Parathyroid adenoma (tissue), 2 donors: ENCODE measurements around the gene CASP8.
"Not testable (repeated sequence)": the region's sequence is repeated elsewhere in the genome, so short reads cannot be mapped to it uniquely, and the experiment has no call there.

Experiments
- H2AFZ ChIP-seq: fragments of 300-600 bp; sonication (generic); one replicate; pipeline ENCODE4 v1.7.0; 2017; ENCODE audit warnings: antibody characterized with exemption, mild to moderate bottlenecking
- H3K27ac ChIP-seq: fragments of 300-600 bp; sonication (generic); one replicate; pipeline ENCODE4 v1.7.0; 2017
- H3K27me3 ChIP-seq: fragments of 300-600 bp; sonication (generic); one replicate; pipeline ENCODE4 v1.7.0; 2017; ENCODE audit warnings: low read length; ENCODE audit not compliant: control insufficient read depth, insufficient read depth
- H3K36me3 ChIP-seq: fragments of 300-600 bp; sonication (generic); one replicate; pipeline ENCODE4 v1.7.0; 2017; ENCODE audit warnings: low read length; ENCODE audit not compliant: control insufficient read depth, insufficient read depth
- H3K4me1 ChIP-seq: fragments of 300-600 bp; sonication (generic); one replicate; pipeline ENCODE4 v1.7.0; 2017; ENCODE audit warnings: control low read depth
- H3K4me2 ChIP-seq: fragments of 300-600 bp; sonication (generic); one replicate; pipeline ENCODE4 v1.7.0; 2017; ENCODE audit warnings: low read length
- H3K4me3 ChIP-seq: fragments of 300-600 bp; sonication (generic); one replicate; pipeline ENCODE4 v1.7.0; 2017; ENCODE audit warnings: low read depth, low read length
- H3K79me2 ChIP-seq: fragments of 300-600 bp; sonication (generic); one replicate; pipeline ENCODE4 v1.7.0; 2017; ENCODE audit warnings: control low read depth
- H3K9ac ChIP-seq: fragments of 300-600 bp; sonication (generic); one replicate; pipeline ENCODE4 v1.7.0; 2017; ENCODE audit warnings: mild to moderate bottlenecking
- H3K9me3 ChIP-seq: fragments of 300-600 bp; sonication (generic); one replicate; pipeline ENCODE4 v1.7.0; 2017; ENCODE audit warnings: low read length; ENCODE audit not compliant: control insufficient read depth
- TF ChIP-seq, protein P1 (sequence below): fragments of 300-600 bp; sonication (generic); IDR thresholded peaks from one replicate; pipeline ENCODE4 v1.7.0; 2017; ENCODE audit warnings: antibody characterized with exemption, mild to moderate bottlenecking
- donor health status: primary hyperparathyroidism.

The CASP8 gene

DNA sequence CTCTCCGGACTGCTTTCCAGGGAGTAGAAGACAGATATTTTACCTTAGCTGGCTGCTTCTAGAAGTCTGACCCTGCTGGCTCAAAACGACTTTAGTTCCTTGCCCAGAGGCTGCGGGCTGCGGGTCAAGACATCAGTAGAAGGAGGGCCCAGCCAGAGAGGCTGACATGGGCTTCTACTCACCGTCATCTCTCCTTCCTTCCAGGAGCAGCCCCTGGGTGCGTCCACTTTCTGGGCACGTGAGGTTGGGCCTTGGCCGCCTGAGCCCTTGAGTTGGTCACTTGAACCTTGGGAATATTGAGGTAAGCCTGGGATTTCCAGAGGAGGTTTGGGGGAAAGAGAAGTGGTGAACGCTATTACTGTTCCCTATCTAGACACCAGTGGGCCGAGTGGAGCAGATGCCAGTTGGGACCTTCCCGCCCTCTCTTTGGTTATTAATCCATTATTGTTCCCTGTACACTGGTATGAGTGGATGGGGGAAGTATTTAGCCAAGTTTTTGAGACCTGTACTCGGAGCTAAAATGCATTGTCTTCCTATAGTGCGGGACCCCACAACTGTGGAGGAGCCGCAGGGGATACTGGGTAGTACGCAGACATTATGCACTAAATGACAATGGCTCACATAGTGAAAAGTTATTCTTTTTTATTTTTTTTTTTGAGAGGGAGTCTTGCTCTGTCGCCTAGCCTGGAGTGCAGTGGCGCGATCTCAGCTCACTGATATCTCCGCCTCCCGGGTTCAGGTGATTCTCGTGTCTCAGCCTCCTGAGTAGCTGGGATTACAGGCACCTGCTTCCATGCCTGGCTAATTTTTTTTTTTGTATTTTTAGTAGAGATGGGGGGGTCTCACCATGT, 26.3 kb upstream of the CASP8 start:
- Histone ChIP-seq H3K27ac (no peak overlapping the region), H3K9me3 (no peaks in the 10 kb centered on the region), H3K36me3 (no peaks in the 10 kb centered on the region), H3K4me2 (no peak overlapping the region), H2AFZ (peak overlapping the region; percentile 50), H3K27me3 (no peaks in the 10 kb centered on the region), H3K79me2 (no peaks in the 10 kb centered on the region), H3K4me1 (peaks cover 6% of the 10 kb centered on the region), H3K9ac (no peak overlapping the region), H3K4me3 (no peak overlapping the region)
- TF ChIP-seq, protein P1, sequence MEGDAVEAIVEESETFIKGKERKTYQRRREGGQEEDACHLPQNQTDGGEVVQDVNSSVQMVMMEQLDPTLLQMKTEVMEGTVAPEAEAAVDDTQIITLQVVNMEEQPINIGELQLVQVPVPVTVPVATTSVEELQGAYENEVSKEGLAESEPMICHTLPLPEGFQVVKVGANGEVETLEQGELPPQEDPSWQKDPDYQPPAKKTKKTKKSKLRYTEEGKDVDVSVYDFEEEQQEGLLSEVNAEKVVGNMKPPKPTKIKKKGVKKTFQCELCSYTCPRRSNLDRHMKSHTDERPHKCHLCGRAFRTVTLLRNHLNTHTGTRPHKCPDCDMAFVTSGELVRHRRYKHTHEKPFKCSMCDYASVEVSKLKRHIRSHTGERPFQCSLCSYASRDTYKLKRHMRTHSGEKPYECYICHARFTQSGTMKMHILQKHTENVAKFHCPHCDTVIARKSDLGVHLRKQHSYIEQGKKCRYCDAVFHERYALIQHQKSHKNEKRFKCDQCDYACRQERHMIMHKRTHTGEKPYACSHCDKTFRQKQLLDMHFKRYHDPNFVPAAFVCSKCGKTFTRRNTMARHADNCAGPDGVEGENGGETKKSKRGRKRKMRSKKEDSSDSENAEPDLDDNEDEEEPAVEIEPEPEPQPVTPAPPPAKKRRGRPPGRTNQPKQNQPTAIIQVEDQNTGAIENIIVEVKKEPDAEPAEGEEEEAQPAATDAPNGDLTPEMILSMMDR: no peak

GRCh38 chr2:201234663-201235135, 25.6 kb upstream of the CASP8 start:
- TF ChIP-seq, protein P1: no peak
- H3K4me3 ChIP-seq: no peak overlapping the region

DNA sequence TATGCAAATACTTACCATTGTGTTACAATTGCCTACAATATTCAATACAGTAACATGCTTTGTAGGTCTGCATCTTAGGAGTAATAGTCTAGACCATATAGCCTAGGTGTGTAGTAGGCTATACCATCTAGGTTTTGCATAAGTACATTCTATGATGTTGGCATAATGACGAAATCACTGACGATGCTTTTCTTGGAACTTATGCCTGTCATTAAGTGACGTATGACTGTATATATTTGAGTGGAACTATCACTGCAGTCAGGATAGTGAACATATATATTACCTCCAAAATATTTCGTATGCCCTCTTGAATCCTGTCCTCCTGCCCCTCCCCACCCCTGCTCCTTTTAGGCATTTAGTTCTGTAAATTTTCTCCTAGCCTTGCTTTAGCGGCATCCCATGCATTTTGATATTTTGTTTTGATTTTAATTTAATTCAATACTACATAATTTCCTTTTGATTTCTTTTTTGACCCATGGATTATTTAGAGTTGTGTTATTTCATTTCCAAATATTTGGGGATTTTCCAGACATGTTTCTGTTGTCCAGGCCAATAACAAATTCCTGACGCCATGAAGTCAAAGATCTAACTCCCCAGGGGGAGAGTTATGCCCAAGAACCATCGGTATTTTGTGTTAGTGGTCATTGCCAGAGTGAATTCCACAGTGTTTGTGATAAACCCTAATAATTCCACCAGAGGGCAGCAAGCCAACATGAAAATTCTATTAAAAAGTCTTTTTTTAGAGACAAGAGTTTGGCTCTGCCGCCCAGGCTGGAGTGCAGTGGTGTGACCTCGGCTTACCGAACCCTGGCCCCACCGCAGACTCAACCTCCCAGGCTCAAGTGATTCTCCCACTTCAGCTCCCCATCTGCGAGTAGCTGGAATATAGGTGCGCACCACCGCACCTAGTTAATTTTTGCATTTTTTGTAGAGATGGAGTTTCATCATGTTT, 24.2 kb upstream of the CASP8 start:
- TF ChIP-seq, protein P1: peak; percentile 71
- no peak overlapping the region for H3K4me2 ChIP-seq
- H3K36me3 ChIP-seq: no peaks in the 10 kb centered on the region
- H3K79me2 ChIP-seq: no peaks in the 10 kb centered on the region
- peaks cover 6% of the 10 kb centered on the region for H3K4me1 ChIP-seq
- no peak overlapping the region for H3K4me3 ChIP-seq
- H3K9me3 ChIP-seq: no peaks in the 10 kb centered on the region
- peak overlapping the region; percentile 63 for H2AFZ ChIP-seq
- H3K9ac ChIP-seq: no peak overlapping the region
- H3K27ac ChIP-seq: no peak overlapping the region
- no peaks in the 10 kb centered on the region for H3K27me3 ChIP-seq

More at GRCh38 chr2:201234663-201235135, 25.6 kb upstream of the CASP8 start:
- H3K27me3 ChIP-seq: no peaks in the 10 kb centered on the region
- no peaks in the 10 kb centered on the region for H3K36me3 ChIP-seq
- no peak overlapping the region for H3K9ac ChIP-seq
- H3K27ac ChIP-seq: no peak overlapping the region
- peaks cover 6% of the 10 kb centered on the region for H3K4me1 ChIP-seq
- H3K79me2 ChIP-seq: no peaks in the 10 kb centered on the region
- H3K4me2 ChIP-seq: no peak overlapping the region
- no peaks in the 10 kb centered on the region for H3K9me3 ChIP-seq
- H2AFZ ChIP-seq: no peak overlapping the region

DNA sequence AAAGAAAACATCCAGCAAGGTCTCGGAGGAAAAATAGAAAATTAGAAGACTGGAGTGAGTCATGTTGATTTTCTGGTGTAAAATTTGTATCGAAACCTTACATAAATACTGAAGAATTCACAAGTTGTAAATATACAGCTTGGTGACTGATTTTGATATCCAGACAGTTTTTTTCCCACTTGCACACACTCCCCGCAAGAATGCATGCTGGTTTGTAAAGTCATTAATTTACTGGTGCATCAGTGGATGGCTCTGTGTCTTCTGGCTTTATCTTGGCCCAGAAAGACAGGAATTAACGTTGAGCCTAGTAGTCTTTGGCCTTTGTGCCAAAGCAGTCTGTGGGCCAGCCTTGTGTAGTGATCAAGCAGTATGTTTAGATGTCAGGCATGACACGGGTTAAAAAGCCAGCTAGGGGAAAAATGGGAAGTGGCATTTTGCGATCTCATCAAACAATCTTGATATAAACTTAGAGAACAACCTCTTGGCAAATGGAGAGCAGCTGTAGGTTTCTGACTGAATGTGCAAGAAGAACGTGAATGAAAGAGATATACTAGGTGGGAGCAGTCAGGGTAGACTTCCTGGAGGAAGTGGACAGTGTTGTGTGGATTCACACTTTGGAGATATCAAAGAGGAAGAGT, 22.7 kb upstream of the CASP8 start:
- Histone ChIP-seq H3K9me3 (no peaks in the 10 kb centered on the region), H3K4me2 (no peak overlapping the region), H3K4me3 (no peak overlapping the region), H3K4me1 (peaks cover 5% of the 10 kb centered on the region), H3K79me2 (no peaks in the 10 kb centered on the region), H3K27ac (no peak overlapping the region), H3K9ac (no peak overlapping the region), H2AFZ (no peak overlapping the region), H3K27me3 (no peaks in the 10 kb centered on the region), H3K36me3 (no peaks in the 10 kb centered on the region)
- TF ChIP-seq, protein P1: no peak

DNA sequence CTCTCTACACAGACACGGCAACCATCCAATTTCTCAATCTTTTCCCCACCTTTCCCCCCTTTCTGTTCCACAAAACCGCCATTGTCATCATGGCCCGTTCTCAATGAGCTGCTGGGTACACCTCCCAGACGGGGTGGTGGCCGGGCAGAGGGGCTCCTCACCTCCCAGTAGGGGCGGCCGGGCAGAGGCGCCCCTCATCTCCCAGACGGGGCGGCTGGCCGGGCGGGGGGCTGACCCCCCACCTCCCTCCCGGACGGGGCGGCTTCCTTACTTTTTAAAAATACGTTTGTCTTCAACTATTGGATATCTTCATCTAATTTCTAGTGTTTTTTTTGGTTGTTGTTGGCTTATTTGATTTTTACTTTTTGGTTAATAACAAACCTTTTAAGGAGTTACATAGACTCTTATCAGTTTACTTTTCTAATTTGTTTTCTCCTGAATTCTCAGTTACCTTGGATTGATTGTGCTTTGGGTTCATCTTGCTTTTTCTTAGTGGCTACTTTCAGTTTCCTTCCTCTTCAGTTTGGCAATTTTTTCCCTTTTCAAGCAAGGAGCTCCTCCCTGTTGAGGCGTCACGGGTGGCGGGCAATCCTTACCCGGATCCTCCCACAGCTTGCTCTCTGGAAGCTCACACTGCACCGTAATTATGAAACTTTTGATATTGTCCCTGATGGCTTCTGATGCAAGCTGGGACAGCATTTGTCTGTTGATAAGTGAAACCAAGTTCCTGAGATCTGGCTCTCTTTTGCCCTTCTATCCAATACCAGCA, 21.0 kb upstream of the CASP8 start:
- Histone ChIP-seq H2AFZ (peak overlapping the region; percentile 62), H3K27ac (peak overlapping the region; percentile 36)
- H3K4me3 ChIP-seq, H3K9me3 ChIP-seq, H3K4me2 ChIP-seq, H3K79me2 ChIP-seq, H3K4me1 ChIP-seq, H3K27me3 ChIP-seq, H3K36me3 ChIP-seq, H3K9ac ChIP-seq: not testable (repeated sequence)
